K562 (cell line): ENCODE measurements around the gene MYO3B. TPM values are rescaled to one million over a fixed set of nuclear protein-coding genes. Genes with fewer than 3 reads are reported as not detected.
A peak's percentile ranks its signal among the peaks of the same experiment; 100 is the strongest.

Source experiments
- ATF3 ChIP-seq, 2 experiments: fragments of 450-650 bp in 1 of 2; sonication (generic) in 1 of 2; formaldehyde crosslinking in 1 of 2; IDR thresholded peaks in 1 of 2; conservative IDR thresholded peaks in 1 of 2; 2 replicates each; pipeline versions ENCODE4 v1.6.1 to v1.8.1; 2016 to 2023; ENCODE audit warnings: mild to moderate bottlenecking in 2 of 2, moderate library complexity in 2 of 2, inconsistent platforms in 1 of 2, missing genetic modification reagents in 1 of 2
- BMI1 ChIP-seq: fragments of 150-350 bp; IDR thresholded peaks from 2 replicates; pipeline ENCODE4 v1.6.1; 2014; ENCODE audit warnings: low read length
- CGGBP1 ChIP-seq: fragments of 250-450 bp; sonication (Bioruptor Pico); IDR thresholded peaks from 2 replicates; pipeline ENCODE4 v1.9.0; 2021; ENCODE audit warnings: mild to moderate bottlenecking
- CREBBP ChIP-seq: IDR thresholded peaks from one replicate; pipeline ENCODE4 v1.6.1; 2012; ENCODE audit warnings: low read depth, mild to moderate bottlenecking, control low read depth, inconsistent platforms, low read length
- DDX20 ChIP-seq: fragments of 450-650 bp; IDR thresholded peaks from 2 replicates; pipeline ENCODE4 v1.6.1; 2016; ENCODE audit warnings: missing genetic modification characterization, low read depth, mild to moderate bottlenecking, missing compliant biosample characterization, moderate library complexity
- FOXK1 ChIP-seq: sonication (generic); formaldehyde crosslinking; IDR thresholded peaks from 2 replicates; pipeline ENCODE4 v1.8.0; 2022; ENCODE audit warnings: missing genetic modification reagents, mild to moderate bottlenecking, borderline replicate concordance
- GTF2B ChIP-seq: IDR thresholded peaks from 2 replicates; pipeline ENCODE4 v1.6.1; 2011; ENCODE audit not compliant: insufficient read length; ENCODE audit errors: extremely low read depth
- HMG20B ChIP-seq: fragments of 250-450 bp; sonication (Bioruptor Pico); IDR thresholded peaks from 2 replicates; pipeline ENCODE4 v1.5.0; 2021; ENCODE audit warnings: mild to moderate bottlenecking
- KDM2B ChIP-seq: fragments of 250-450 bp; sonication (Bioruptor Pico); IDR thresholded peaks from 2 replicates; pipeline ENCODE4 v1.8.0; 2021; ENCODE audit warnings: mild to moderate bottlenecking, moderate library complexity
- MEIS2 ChIP-seq: fragments of 450-650 bp; IDR thresholded peaks from 2 replicates; pipeline ENCODE4 v1.6.1; 2014; ENCODE audit warnings: mild to moderate bottlenecking; ENCODE audit not compliant: partially characterized antibody
- NR1H2 ChIP-seq: sonication (generic); formaldehyde crosslinking; IDR thresholded peaks from 2 replicates; pipeline ENCODE4 v1.4.0; 2020; ENCODE audit warnings: mild to moderate bottlenecking, missing genetic modification reagents
- PTTG1 ChIP-seq: fragments of 450-650 bp; IDR thresholded peaks from 2 replicates; pipeline ENCODE4 v1.6.1; 2016; ENCODE audit warnings: low read depth, mild to moderate bottlenecking, missing genetic modification characterization, missing compliant biosample characterization
- RNF2 ChIP-seq: sonication (generic); IDR thresholded peaks from 2 replicates; pipeline ENCODE4 v1.6.1; 2016
- RREB1 ChIP-seq: fragments of 250-450 bp; sonication (Bioruptor Pico); IDR thresholded peaks from 2 replicates; pipeline ENCODE4 v1.4.0; 2020
- SMARCC2 ChIP-seq: fragments of 450-650 bp; IDR thresholded peaks from 2 replicates; pipeline ENCODE4 v1.6.1; 2017; ENCODE audit warnings: antibody characterized with exemption, moderate library complexity, mild to moderate bottlenecking, low read depth
- U2AF2 ChIP-seq: fragments of 200-400 bp; formaldehyde crosslinking; optimal IDR thresholded peaks from 2 replicates; pipeline ENCODE3; 2017; ENCODE audit warnings: low read depth, mild to moderate bottlenecking, low read length
- ZBTB43 ChIP-seq: sonication (generic); formaldehyde crosslinking; IDR thresholded peaks from 2 replicates; pipeline ENCODE4 v1.8.0; 2023; ENCODE audit warnings: mild to moderate bottlenecking, missing genetic modification reagents
- ZNF165 ChIP-seq: fragments of 250-450 bp; sonication (Bioruptor Pico); IDR thresholded peaks from 2 replicates; pipeline ENCODE4 v1.4.0; 2020; ENCODE audit warnings: borderline replicate concordance
- ZNF445 ChIP-seq: fragments of 250-450 bp; sonication (Bioruptor Pico); IDR thresholded peaks from 2 replicates; pipeline ENCODE4 v1.4.0; 2020; ENCODE audit warnings: low read depth, mild to moderate bottlenecking, moderate library complexity
- ZNF586 ChIP-seq: fragments of 450-650 bp; formaldehyde crosslinking; conservative IDR thresholded peaks from 2 replicates; pipeline ENCODE4 v1.4.0; 2020; ENCODE audit warnings: mild to moderate bottlenecking, moderate library complexity
- ZNF785 ChIP-seq: fragments of 250-450 bp; sonication (Bioruptor Pico); IDR thresholded peaks from 2 replicates; pipeline ENCODE4 v1.4.0; 2020; ENCODE audit warnings: mild to moderate bottlenecking
- ZZZ3 ChIP-seq: fragments of 450-650 bp; IDR thresholded peaks from 2 replicates; pipeline ENCODE4 v1.6.1; 2016; ENCODE audit warnings: antibody characterized with exemption, mild to moderate bottlenecking, moderate library complexity
- polyA plus RNA-seq, 8 experiments: library from polyadenylated mRNA; depleted of rRNA in 4 of 8; stranded (reverse) in 5 of 8; unstranded in 3 of 8; fragments of >200 nt; fragmentation: Nextera tagmentation in 2 of 8; fragmentation: Illumina TruSeq in 1 of 8; extraction: Ambion mirVana in 2 of 8; extraction: Trizol in 1 of 8; gene quantifications; 2 replicates each; pipeline versions ENCODE4 v1.2.1 to v1.2.3, GENCODE V29; 2011 to 2014; ENCODE audit warnings: inconsistent platforms in 1 of 8, missing spikeins in 1 of 8
- total RNA-seq, 7 experiments: library from RNA; depleted of rRNA in 6 of 7; stranded (reverse); fragments of >200 nt in 6 of 7; fragmentation: Illumina TruSeq in 2 of 7; extraction: Trizol in 2 of 7; gene quantifications; 2 replicates each; pipeline versions ENCODE4 v1.2.1 to v1.2.3, GENCODE V29; 2011 to 2021; ENCODE audit warnings: low replicate concordance in 1 of 7

Gene MYO3B
- total and polyA plus RNA-seq, 9 of the 15 experiments (the other 6 are each of a cell fraction or from before 2014, with no cell fraction given) = 2.7 to 6.5 (median 3.6) TPM

GRCh38 chr2:170142502-170142901, 35.4 kb upstream of the MYO3B start (continued):
- TF ChIP-seq CGGBP1 (CRISPR knock-in tag) (no peak), ZNF445 (CRISPR knock-in tag) (no peak), ZNF586 (CRISPR knock-in tag) (no peak), ZZZ3 (no peak), U2AF2 (no peak), HMG20B (CRISPR knock-in tag) (no peak), CREBBP (no peak), SMARCC2 (no peak), ZNF165 (CRISPR knock-in tag) (no peak), ATF3 (IDR thresholded peaks at IDR 0.05) (no peak), ATF3 (CRISPR knock-in tag; conservative IDR thresholded peaks at IDR 0.05) (peak; percentile 24; the same call in 1 of the 2 replicates), ZBTB43 (CRISPR knock-in tag) (no peak), NR1H2 (no peak), RREB1 (CRISPR knock-in tag) (no peak), GTF2B (no peak), KDM2B (no peak), DDX20 (tag) (no peak), PTTG1 (tag) (no peak), ZNF785 (CRISPR knock-in tag) (no peak), RNF2 (no peak), BMI1 (no peak), MEIS2 (peak; percentile 45), FOXK1 (CRISPR knock-in tag) (no peak)
